ENCODE results near the gene DUSP2. TPM values are rescaled to one million over a fixed set of nuclear protein-coding genes. Genes with fewer than 3 reads are reported as not detected.

Gene DUSP2
- polyA plus RNA-seq, 1 experiment = 0.94 TPM

- Histone ChIP-seq H3K9me3 (ENCODE audit: control insufficient read depth, insufficient read depth, low read length) (no peaks in the 10 kb centered on the region), H3K27me3 (ENCODE audit: control insufficient read depth, insufficient read depth, low read length) (no peaks in the 10 kb centered on the region), H3K4me3 (ENCODE audit: low read depth, low read length) (no peak overlapping the region), H3K27ac (ENCODE audit: low read depth, low read length) (no peak overlapping the region)
- no peak for DNase-seq (ENCODE audit: low read depth, low spot score)
- POLR2A ChIA-PET = no interaction called here
- TF ChIP-seq, protein P1, sequence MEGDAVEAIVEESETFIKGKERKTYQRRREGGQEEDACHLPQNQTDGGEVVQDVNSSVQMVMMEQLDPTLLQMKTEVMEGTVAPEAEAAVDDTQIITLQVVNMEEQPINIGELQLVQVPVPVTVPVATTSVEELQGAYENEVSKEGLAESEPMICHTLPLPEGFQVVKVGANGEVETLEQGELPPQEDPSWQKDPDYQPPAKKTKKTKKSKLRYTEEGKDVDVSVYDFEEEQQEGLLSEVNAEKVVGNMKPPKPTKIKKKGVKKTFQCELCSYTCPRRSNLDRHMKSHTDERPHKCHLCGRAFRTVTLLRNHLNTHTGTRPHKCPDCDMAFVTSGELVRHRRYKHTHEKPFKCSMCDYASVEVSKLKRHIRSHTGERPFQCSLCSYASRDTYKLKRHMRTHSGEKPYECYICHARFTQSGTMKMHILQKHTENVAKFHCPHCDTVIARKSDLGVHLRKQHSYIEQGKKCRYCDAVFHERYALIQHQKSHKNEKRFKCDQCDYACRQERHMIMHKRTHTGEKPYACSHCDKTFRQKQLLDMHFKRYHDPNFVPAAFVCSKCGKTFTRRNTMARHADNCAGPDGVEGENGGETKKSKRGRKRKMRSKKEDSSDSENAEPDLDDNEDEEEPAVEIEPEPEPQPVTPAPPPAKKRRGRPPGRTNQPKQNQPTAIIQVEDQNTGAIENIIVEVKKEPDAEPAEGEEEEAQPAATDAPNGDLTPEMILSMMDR (IDR thresholded peaks at IDR 0.05; ENCODE audit: low read depth, low read length) = no peak
- CTCF ChIA-PET = interaction anchor here (1.3 to 4.8 kb wide), 2 partner anchors 10 to 193 kb away, joined by 4 to 27 read pairs; no protein-coding TSS in a partner anchor
Observed at GRCh38 chr2:96185516-96185915, 40.3 kb upstream of the DUSP2 start.

DNA sequence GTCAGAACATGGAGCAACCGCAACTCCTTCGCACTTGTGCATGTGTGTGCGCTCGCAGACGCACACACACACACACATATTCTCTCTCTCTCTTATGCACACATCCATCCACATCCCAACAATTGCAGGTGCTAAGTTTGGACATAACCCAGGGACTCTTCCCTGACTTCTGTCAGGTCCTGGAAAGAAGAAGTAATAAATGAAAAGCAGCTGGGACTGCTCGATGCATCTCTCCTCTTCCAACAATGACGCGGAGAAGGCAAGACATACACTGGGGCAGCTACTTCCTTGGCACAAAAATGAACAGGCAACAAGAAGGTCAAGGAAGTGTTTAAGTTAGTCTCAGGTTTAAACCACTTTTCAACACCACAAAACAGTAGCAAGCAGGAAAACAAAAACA is 39.7 kb upstream of the DUSP2 start:
- no peaks in the 10 kb centered on the region for H3K27me3 ChIP-seq (ENCODE audit: control insufficient read depth, insufficient read depth, low read length)
- DNase-seq (ENCODE audit: low read depth, low spot score) = no peak
- POLR2A ChIA-PET = no interaction called here
- no peak overlapping the region for H3K27ac ChIP-seq (ENCODE audit: low read depth, low read length)
- TF ChIP-seq, protein P1 (IDR thresholded peaks at IDR 0.05; ENCODE audit: low read depth, low read length) = no peak
- CTCF ChIA-PET = interaction anchor here (0.7 to 4.8 kb wide), 3 partner anchors 10 to 192 kb away, joined by 4 to 27 read pairs (median 4); no protein-coding TSS in a partner anchor
- H3K4me3 ChIP-seq (ENCODE audit: low read depth, low read length) = no peak overlapping the region
- no peaks in the 10 kb centered on the region for H3K9me3 ChIP-seq (ENCODE audit: control insufficient read depth, insufficient read depth, low read length)

- POLR2A ChIA-PET = no interaction called here
- CTCF ChIA-PET = interaction anchor here (4.8 kb wide), 1 partner anchor 9 kb away, joined by 27 read pairs; no protein-coding TSS in a partner anchor
Observed at GRCh38 chr2:96184188-96184587, 38.9 kb upstream of the DUSP2 start.

DNA sequence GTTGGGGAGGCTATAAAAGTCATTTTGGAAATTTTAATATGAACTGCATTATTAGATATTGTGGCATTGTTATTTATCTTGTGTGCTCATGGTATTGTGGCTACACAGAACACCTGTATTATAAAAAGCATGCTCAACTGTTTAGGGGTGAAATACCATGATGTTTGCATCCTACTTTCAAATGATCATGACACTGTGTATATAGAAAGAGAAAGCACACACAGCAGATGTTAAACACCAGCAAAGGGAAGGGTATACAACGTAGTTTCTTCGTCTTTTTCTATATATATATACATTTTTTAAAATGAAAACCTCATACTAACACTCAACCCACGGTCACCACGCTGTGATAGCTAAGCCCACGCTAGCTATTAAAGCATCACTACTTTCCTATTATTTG is 36.3 kb upstream of the DUSP2 start:
- POLR2A ChIA-PET = interaction anchor here (1.5 kb wide), 1 partner anchor 27 kb away, joined by 3 read pairs; the partner anchor contains the start of gene STARD7
- CTCF ChIA-PET = interaction anchor here (1.4 to 1.6 kb wide), 2 partner anchors 159 to 189 kb away, joined by 4 to 6 read pairs; no protein-coding TSS in a partner anchor
- Histone ChIP-seq H3K9me3 (ENCODE audit: control insufficient read depth, insufficient read depth, low read length) (no peaks in the 10 kb centered on the region), H3K27ac (ENCODE audit: low read depth, low read length) (no peak overlapping the region), H3K4me3 (ENCODE audit: low read depth, low read length) (no peak overlapping the region), H3K27me3 (ENCODE audit: control insufficient read depth, insufficient read depth, low read length) (no peaks in the 10 kb centered on the region)
- TF ChIP-seq, protein P1 (IDR thresholded peaks at IDR 0.05; ENCODE audit: low read depth, low read length) = no peak
- DNase-seq (ENCODE audit: low read depth, low spot score) = no peak

More at GRCh38 chr2:96184188-96184587, 38.9 kb upstream of the DUSP2 start:
- DNase-seq (ENCODE audit: low read depth, low spot score) = no peak
- Histone ChIP-seq H3K27ac (ENCODE audit: low read depth, low read length) (no peak overlapping the region), H3K27me3 (ENCODE audit: control insufficient read depth, insufficient read depth, low read length) (no peaks in the 10 kb centered on the region), H3K9me3 (ENCODE audit: control insufficient read depth, insufficient read depth, low read length) (no peaks in the 10 kb centered on the region), H3K4me3 (ENCODE audit: low read depth, low read length) (no peak overlapping the region)
- TF ChIP-seq, protein P1 (IDR thresholded peaks at IDR 0.05; ENCODE audit: low read depth, low read length) = no peak

DNA sequence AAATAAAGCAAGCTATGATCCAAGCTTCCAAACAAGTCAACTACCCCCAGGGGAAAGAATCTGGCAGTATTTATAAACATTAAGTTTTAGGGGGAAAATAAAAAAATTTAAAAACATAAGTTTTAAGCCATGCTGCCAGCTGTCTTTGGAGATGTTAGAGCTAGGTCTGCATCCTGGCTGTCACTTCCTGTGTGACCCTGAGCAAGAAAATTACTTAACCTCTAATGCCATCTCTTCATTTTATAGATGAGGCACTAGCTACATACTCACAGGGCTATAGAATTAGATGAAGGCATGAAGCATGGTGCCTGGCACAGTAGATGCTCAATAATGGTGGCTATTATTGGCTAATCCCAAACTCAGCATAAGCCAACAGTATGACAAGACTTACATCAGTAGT is 35.3 kb upstream of the DUSP2 start:
- POLR2A ChIA-PET = interaction anchor here (1.5 kb wide), 1 partner anchor 28 kb away, joined by 3 read pairs; the partner anchor contains the start of gene STARD7
- TF ChIP-seq, protein P1 (IDR thresholded peaks at IDR 0.05; ENCODE audit: low read depth, low read length) = no peak
- CTCF ChIA-PET = interaction anchor here (0.8 to 1.6 kb wide), 2 partner anchors 158 to 188 kb away, joined by 3 to 6 read pairs; no protein-coding TSS in a partner anchor

More for the DNA sequence above, 35.3 kb upstream of the DUSP2 start:
- Histone ChIP-seq H3K27me3 (ENCODE audit: control insufficient read depth, insufficient read depth, low read length) (no peaks in the 10 kb centered on the region), H3K27ac (ENCODE audit: low read depth, low read length) (no peak overlapping the region), H3K4me3 (ENCODE audit: low read depth, low read length) (no peak overlapping the region), H3K9me3 (ENCODE audit: control insufficient read depth, insufficient read depth, low read length) (no peaks in the 10 kb centered on the region)
- DNase-seq (ENCODE audit: low read depth, low spot score) = no peak
